GM12891 (cell line): ENCODE measurements around the gene ST14.

ENCODE experiments used
- POLR2A ChIP-seq: IDR thresholded peaks from 2 replicates; pipeline ENCODE4 v1.6.1; 2011; ENCODE audit warnings: low read depth, low read length, control low read depth
- POLR2AphosphoS5 ChIP-seq: IDR thresholded peaks from 2 replicates; pipeline ENCODE4 v1.6.1; 2011; ENCODE audit warnings: low read depth, low read length, control low read depth
- POU2F2 ChIP-seq: IDR thresholded peaks from 2 replicates; pipeline ENCODE4 v1.6.1; 2011; ENCODE audit warnings: low read depth, mild to moderate bottlenecking, control low read depth, low read length, moderate library complexity
- TAF1 ChIP-seq: IDR thresholded peaks from 2 replicates; pipeline ENCODE4 v1.6.1; 2011; ENCODE audit warnings: low read depth, low read length, control low read depth

DNA sequence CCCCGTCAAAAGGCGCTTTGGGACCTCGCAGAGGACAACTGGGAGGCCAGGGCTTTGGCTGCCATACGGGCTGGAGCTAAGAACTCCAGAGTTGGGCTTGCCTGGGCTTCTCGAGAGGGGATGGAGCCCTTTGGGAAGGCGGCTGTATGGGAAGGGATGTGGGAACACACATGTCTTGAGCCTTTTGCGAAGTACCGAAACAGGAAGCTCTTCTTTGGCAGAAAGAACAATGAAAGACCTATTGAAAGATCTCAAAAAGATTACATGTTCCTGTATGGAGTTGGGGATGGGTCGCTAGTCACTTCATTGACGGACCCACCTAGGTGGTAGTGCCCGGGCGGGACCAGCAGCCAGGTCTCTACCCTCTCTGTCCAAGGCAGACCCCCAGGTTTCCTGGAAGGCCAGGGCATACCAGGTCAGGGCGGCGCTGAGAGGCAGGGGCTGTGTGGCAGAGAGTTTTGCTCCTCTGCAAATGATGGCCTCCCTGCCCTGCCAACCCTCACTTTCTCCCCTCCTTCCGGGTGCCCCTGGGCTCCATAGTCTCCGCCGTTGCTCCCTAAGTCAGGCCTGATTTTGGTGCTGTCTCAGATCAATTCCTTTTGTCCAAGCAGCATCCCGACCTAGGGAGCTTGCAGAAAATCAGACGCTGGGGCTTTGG is 1.0 kb downstream of the ST14 start:
- TF ChIP-seq POLR2A (no peak), POU2F2 (no peak), TAF1 (no peak), POLR2AphosphoS5 (no peak)
